HepG2 (cell line): Measurements from ENCODE around the gene SRRM4. TPM values are rescaled to one million over a fixed set of nuclear protein-coding genes. Genes with fewer than 3 reads are reported as not detected.

ENCODE experiments used
- LCORL ChIP-seq, 2 experiments: fragments of 450-650 bp in 1 of 2; sonication (generic) in 1 of 2; formaldehyde crosslinking in 1 of 2; IDR thresholded peaks; 2 replicates each; pipeline versions ENCODE4 v1.5.0 to v1.6.1; 2017 to 2020; ENCODE audit warnings: antibody characterized with exemption in 1 of 2, missing genetic modification reagents in 1 of 2
- MEIS2 ChIP-seq: sonication (generic); formaldehyde crosslinking; IDR thresholded peaks from 2 replicates; pipeline ENCODE4 v1.9.0; 2021; ENCODE audit warnings: mild to moderate bottlenecking, missing genetic modification reagents
- STAT6 ChIP-seq: sonication (generic); formaldehyde crosslinking; IDR thresholded peaks from 2 replicates; pipeline ENCODE4 v1.4.0; 2020; ENCODE audit warnings: missing genetic modification reagents, mild to moderate bottlenecking, borderline replicate concordance
- ZNF562 ChIP-seq: sonication (generic); formaldehyde crosslinking; IDR thresholded peaks from 2 replicates; pipeline ENCODE4 v1.8.0; 2022; ENCODE audit warnings: missing genetic modification reagents, borderline replicate concordance
- ZNF776 ChIP-seq: sonication (generic); formaldehyde crosslinking; IDR thresholded peaks from 2 replicates; pipeline ENCODE4 v1.4.0; 2020; ENCODE audit warnings: mild to moderate bottlenecking, missing genetic modification reagents
- polyA plus RNA-seq, 8 experiments: library from polyadenylated mRNA; depleted of rRNA in 3 of 8; stranded (reverse) in 7 of 8; unstranded in 1 of 8; fragments of >200 nt; fragmentation: Illumina TruSeq in 4 of 8; extraction: Trizol in 4 of 8; gene quantifications; 2 replicates each; pipeline versions ENCODE4 v1.2.1 to v1.2.3, GENCODE V29; 2011 to 2016; ENCODE audit warnings: low read depth in 4 of 8, missing spikeins in 1 of 8, mixed read lengths in 1 of 8; ENCODE audit not compliant: insufficient read depth in 1 of 8
- total RNA-seq, 5 experiments: library from RNA; depleted of rRNA; stranded (reverse); fragments of >200 nt; fragmentation: Illumina TruSeq; extraction: Trizol; gene quantifications; 2 replicates each; pipeline ENCODE4 v1.2.3, GENCODE V29; 2016; ENCODE audit warnings: low read depth in 1 of 5
- TF ChIP-seq, protein P1 (sequence below): sonication (generic); formaldehyde crosslinking; IDR thresholded peaks from 2 replicates; pipeline ENCODE4 v1.8.0; 2022; ENCODE audit warnings: mild to moderate bottlenecking, missing genetic modification reagents
- TF ChIP-seq, protein P2 (sequence below), 2 experiments: fragments of 450-650 bp in 1 of 2; sonication (generic) in 1 of 2; formaldehyde crosslinking in 1 of 2; IDR thresholded peaks; 2 replicates each; pipeline versions ENCODE4 v1.6.1 to v1.8.0; 2016 to 2022; ENCODE audit warnings: antibody characterized with exemption in 1 of 2, mild to moderate bottlenecking in 1 of 2, missing genetic modification reagents in 1 of 2

The SRRM4 gene
- total and polyA plus RNA-seq, 2 of the 13 experiments (the other 11 are each of a cell fraction or from before 2014, with no cell fraction given), result not detected

GRCh38 chr12:119122047-119122446 is 140.7 kb downstream of the SRRM4 start (continued):
- no peak for TF ChIP-seq STAT6
- no peak for TF ChIP-seq LCORL (IDR thresholded peaks at IDR 0.05)
- TF ChIP-seq LCORL (CRISPR knock-in tag; IDR thresholded peaks at IDR 0.05), result no peak
- no peak for TF ChIP-seq ZNF776 (CRISPR knock-in tag)
- TF ChIP-seq ZNF562, result no peak
- TF ChIP-seq MEIS2 (CRISPR knock-in tag), result no peak
- TF ChIP-seq, protein P1, sequence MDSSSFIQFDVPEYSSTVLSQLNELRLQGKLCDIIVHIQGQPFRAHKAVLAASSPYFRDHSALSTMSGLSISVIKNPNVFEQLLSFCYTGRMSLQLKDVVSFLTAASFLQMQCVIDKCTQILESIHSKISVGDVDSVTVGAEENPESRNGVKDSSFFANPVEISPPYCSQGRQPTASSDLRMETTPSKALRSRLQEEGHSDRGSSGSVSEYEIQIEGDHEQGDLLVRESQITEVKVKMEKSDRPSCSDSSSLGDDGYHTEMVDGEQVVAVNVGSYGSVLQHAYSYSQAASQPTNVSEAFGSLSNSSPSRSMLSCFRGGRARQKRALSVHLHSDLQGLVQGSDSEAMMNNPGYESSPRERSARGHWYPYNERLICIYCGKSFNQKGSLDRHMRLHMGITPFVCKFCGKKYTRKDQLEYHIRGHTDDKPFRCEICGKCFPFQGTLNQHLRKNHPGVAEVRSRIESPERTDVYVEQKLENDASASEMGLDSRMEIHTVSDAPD (CRISPR knock-in tag), result no peak
- TF ChIP-seq, protein P2, sequence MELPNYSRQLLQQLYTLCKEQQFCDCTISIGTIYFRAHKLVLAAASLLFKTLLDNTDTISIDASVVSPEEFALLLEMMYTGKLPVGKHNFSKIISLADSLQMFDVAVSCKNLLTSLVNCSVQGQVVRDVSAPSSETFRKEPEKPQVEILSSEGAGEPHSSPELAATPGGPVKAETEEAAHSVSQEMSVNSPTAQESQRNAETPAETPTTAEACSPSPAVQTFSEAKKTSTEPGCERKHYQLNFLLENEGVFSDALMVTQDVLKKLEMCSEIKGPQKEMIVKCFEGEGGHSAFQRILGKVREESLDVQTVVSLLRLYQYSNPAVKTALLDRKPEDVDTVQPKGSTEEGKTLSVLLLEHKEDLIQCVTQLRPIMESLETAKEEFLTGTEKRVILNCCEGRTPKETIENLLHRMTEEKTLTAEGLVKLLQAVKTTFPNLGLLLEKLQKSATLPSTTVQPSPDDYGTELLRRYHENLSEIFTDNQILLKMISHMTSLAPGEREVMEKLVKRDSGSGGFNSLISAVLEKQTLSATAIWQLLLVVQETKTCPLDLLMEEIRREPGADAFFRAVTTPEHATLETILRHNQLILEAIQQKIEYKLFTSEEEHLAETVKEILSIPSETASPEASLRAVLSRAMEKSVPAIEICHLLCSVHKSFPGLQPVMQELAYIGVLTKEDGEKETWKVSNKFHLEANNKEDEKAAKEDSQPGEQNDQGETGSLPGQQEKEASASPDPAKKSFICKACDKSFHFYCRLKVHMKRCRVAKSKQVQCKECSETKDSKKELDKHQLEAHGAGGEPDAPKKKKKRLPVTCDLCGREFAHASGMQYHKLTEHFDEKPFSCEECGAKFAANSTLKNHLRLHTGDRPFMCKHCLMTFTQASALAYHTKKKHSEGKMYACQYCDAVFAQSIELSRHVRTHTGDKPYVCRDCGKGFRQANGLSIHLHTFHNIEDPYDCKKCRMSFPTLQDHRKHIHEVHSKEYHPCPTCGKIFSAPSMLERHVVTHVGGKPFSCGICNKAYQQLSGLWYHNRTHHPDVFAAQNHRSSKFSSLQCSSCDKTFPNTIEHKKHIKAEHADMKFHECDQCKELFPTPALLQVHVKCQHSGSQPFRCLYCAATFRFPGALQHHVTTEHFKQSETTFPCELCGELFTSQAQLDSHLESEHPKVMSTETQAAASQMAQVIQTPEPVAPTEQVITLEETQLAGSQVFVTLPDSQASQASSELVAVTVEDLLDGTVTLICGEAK (IDR thresholded peaks at IDR 0.05), result no peak
- TF ChIP-seq, protein P2 (CRISPR knock-in tag; IDR thresholded peaks at IDR 0.05), result no peak
